Small intestine (tissue), 7 donors: ENCODE measurements around the gene HNRNPAB. TPM values are rescaled to one million over a fixed set of nuclear protein-coding genes. Genes with fewer than 3 reads are reported as not detected.

ENCODE experiments used
- DNase-seq, 2 donors: peaks; one replicate each; pipeline versions ENCODE4 v3.0.0 to v3.0.0-alpha.2; 2013
- FAIRE-seq: peaks from 2 replicates; lab custom pipeline; 2012; peaks lifted over from hg19 to GRCh38; lab: Jason Lieb, UNC
- H3K27ac ChIP-seq, 3 donors: one replicate each; pipeline ENCODE4 v1.5.1; 2013; ENCODE audit warnings: low read length in 2 of 3, mild to moderate bottlenecking in 2 of 3, control low read depth in 1 of 3, inconsistent platforms in 1 of 3, low read depth in 1 of 3, moderate library complexity in 1 of 3
- H3K27me3 ChIP-seq, 3 donors: one replicate each; pipeline ENCODE4 v1.6.1; 2013; ENCODE audit warnings: low read length in 3 of 3, inconsistent platforms in 1 of 3; ENCODE audit not compliant: control insufficient read depth in 3 of 3, insufficient read depth in 3 of 3
- H3K36me3 ChIP-seq, 3 donors: one replicate each; pipeline ENCODE4 v1.6.1; 2013; ENCODE audit warnings: low read length in 3 of 3, inconsistent platforms in 1 of 3, low read depth in 1 of 3, mild to moderate bottlenecking in 1 of 3, moderate library complexity in 1 of 3; ENCODE audit not compliant: control insufficient read depth in 3 of 3, insufficient read depth in 2 of 3
- H3K4me1 ChIP-seq, 3 donors: one replicate each; pipeline ENCODE4 v1.6.1; 2013; ENCODE audit warnings: low read length in 2 of 3, inconsistent platforms in 1 of 3, low read depth in 1 of 3, mild to moderate bottlenecking in 1 of 3, moderate library complexity in 1 of 3; ENCODE audit not compliant: control insufficient read depth in 3 of 3, insufficient read depth in 2 of 3
- H3K4me3 ChIP-seq, 3 donors: one replicate each; pipeline ENCODE4 v1.5.1; 2013; ENCODE audit warnings: low read length in 3 of 3, control low read depth in 1 of 3, inconsistent platforms in 1 of 3, low read depth in 1 of 3, mild to moderate bottlenecking in 1 of 3, moderate library complexity in 1 of 3
- H3K9me3 ChIP-seq, 2 donors: one replicate each; pipeline ENCODE4 v1.6.1; 2013; ENCODE audit warnings: low read depth in 1 of 2, low read length in 1 of 2; ENCODE audit not compliant: control insufficient read depth in 2 of 2, insufficient read depth in 1 of 2
- WGBS, 3 donors: extraction: QIAGEN DNeasy Blood & Tissue Kit; methylation state at CpG; one replicate each; pipeline ENCODE4 v1.1.7; 2013; 5-methylcytosine and 5-hydroxymethylcytosine counted together
- polyA plus RNA-seq, 4 donors: library from polyadenylated mRNA; stranded (reverse) in 3 of 4; unstranded in 1 of 4; fragments of 200-250 nt in 3 of 4; fragments of 120-200 nt in 1 of 4; gene quantifications; one replicate each; pipeline versions ENCODE4 v1.2.1 to v1.2.3, GENCODE V29; 2013
- donor health status: healthy with polysubstance abuse.
- donor health status: control.
- donor health status: control.
- donor health status: Bipolar disorder and iron deficiency.
- donor health status: healthy.

Gene HNRNPAB
- polyA plus RNA-seq, 4 donors, result 110 to 176 (median 160) TPM

DNA sequence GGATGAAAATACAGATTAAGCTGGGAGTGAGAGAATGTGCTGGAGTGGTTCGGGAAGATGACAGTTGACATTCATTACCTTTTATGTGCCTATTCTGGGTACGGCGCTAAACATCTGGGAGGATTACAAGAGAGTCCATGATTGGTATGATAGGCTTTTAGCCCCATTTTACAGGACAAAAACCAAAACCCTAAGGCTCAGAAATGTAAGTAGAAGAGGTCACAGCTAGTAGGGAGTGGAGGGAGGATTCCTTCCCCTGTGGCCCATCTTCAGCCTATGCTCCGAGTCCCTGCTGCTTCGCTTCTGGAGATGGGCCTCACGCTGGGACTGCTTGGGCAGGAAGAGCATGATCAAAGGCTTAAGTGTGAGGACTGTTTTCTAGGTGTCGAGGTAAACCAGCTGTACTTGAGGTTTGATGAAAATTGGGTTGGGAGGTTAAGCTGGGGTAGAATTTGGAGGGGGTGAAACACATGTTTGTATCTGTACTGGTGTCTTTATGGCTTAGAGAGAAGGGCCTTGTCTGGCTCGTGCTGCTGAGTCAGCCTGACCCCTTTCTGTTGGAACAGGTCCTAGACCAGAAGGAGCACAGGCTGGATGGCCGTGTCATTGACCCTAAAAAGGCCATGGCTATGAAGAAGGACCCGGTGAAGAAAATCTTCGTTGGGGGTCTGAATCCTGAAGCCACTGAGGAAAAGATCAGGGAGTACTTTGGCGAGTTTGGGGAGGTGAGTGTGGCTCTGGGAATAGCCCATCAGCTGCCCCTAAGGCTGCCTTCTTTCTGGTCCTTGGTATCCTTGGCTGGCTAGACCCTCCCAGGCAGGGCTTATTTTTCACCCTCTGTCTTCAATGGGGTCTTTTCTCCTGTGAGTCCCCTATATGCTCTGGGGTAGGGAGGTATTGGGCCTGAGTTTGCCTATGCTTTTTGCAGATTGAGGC, 2.1 kb downstream of the HNRNPAB start:
- 18 to 32% (median 19%) methylated on average over 12 of the region's 12 CpGs for WGBS, 3 donors

DNA sequence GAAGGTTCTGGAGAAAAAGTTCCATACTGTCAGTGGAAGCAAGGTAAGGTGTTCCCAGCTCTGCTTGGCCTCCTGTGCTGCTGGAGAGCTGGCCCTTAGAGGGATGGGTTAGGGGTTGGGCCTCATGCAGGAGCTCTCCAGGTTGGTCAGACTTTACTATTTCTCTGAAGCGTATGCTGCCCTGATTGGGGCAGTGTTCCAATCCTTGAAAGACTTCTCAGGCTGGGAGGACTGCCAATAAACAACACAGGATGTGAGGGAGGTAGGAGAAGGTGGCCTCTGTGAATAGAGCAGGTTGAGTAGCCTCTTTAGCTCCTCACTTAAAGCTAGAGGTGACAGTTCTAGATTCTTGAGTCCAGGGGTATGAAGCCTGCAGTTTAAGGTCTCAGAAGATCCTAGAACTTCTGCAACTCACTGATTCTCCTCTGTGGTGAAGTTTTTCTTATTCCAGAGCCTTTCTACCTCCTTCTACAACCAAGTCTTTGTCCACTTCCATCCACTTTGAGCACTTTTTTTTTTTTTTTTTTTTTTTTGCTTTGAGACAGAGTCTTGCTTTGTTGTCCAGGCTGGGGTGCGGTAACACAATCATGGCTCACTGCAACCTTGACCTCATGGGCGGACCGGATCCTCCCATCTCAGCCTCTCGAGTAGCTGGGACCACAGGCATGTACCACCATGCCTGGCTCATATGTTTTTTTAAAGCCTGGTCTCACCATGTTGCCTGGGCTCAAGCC, 3.0 kb downstream of the HNRNPAB start:
- Histone ChIP-seq H3K27me3 (no peaks in the 10 kb centered on the region), H3K9me3 (no peaks in the 10 kb centered on the region), H3K27ac (peak overlapping the region; percentile 76 to 99 (median 94)), H3K4me1 (peaks cover 7 to 52% (median 9%) of the 10 kb centered on the region in 3 donors), H3K4me3 (no peak overlapping the region), H3K36me3 (peaks cover 18 to 57% (median 40%) of the 10 kb centered on the region in 3 donors)
- 30 to 54% (median 38%) methylated on average over 5 of the region's 5 CpGs for WGBS, 3 donors
- DNase-seq (peak; percentile 36 to 85), FAIRE-seq (no peak)

More for the DNA sequence above, 2.1 kb downstream of the HNRNPAB start:
- Histone ChIP-seq H3K27ac (peak overlapping the region; percentile 76 to 99 (median 94)), H3K36me3 (peaks cover 14 to 48% (median 32%) of the 10 kb centered on the region in 3 donors), H3K4me3 (peak overlapping the region; percentile 71 to 98 (median 97)), H3K27me3 (no peaks in the 10 kb centered on the region), H3K4me1 (peaks cover 7 to 51% (median 8%) of the 10 kb centered on the region in 3 donors), H3K9me3 (no peaks in the 10 kb centered on the region)
- DNase-seq (peak in 1 of 2 donors; percentile 39), FAIRE-seq (no peak)

DNA sequence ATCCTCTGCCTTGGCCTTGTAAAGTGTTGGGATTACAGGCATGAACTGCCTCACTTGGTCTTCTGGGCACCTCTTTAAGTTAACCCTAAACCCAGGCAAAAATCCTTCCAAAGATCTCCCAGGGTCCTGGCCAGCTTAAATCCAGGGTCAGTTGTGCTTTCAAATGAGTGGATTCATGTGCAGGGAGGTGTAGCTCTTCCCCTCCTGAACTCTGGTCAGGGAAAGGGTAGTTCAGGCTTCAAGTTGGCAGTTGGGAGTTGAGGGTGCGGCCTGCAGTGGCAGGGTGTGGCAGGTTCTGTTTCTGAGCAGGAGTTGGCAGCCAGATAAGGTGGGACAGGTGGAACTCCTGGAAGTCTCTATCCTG, 3.6 kb downstream of the HNRNPAB start:
- peaks cover 7 to 56% (median 13%) of the 10 kb centered on the region in 3 donors for H3K4me1 ChIP-seq
- DNase-seq, result peak; percentile 78 to 92

DNA sequence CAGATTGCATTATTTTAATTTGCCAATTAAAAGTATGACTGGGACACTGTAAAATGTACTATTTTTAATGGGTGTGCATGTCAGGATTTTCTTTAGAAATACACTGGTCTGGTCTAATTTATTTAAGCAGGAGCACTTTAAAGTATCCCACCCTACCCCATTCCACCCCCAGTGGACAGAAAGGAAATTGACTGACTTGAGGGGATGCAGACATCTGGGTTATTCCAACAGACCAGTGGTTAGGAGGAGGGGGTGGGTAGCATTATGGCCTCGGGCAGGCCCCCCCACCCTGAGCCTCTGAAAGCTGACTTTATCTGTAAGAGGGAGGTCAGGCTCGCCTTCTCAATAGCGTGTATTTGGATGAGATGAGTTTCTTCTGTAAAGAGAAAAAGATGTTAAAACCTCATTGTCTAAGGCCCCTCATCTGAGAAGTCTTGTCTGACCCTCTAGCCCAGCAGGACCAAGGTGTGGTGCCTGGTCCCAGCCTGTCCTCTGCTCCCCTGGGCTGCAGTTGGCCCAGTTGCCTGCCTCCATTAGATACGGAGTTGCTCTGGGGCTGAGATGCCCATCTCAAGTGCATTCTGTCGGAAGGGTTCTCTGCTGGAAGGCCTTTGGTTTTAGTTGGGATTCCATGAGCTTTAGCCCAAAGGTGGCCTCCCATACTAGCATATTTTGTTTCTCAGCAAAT, 4.4 kb downstream of the HNRNPAB start:
- Histone ChIP-seq H3K9me3 (no peaks in the 10 kb centered on the region), H3K27me3 (no peaks in the 10 kb centered on the region), H3K4me3 (no peak overlapping the region), H3K36me3 (peaks cover 21 to 70% (median 45%) of the 10 kb centered on the region in 3 donors), H3K27ac (peak overlapping the region; percentile 76 to 94 (median 88)), H3K4me1 (peaks cover 7 to 64% (median 18%) of the 10 kb centered on the region in 3 donors)
- WGBS, 3 donors, result 44 to 59% (median 53%) methylated on average over 5 of the region's 5 CpGs
- DNase-seq (peak in 1 of 2 donors; percentile 12), FAIRE-seq (no peak)

More for the DNA sequence above, 3.6 kb downstream of the HNRNPAB start:
- Histone ChIP-seq H3K27me3 (no peaks in the 10 kb centered on the region), H3K4me3 (no peak overlapping the region), H3K36me3 (peaks cover 21 to 62% (median 43%) of the 10 kb centered on the region in 3 donors), H3K27ac (peak overlapping the region; percentile 76 to 99 (median 94)), H3K9me3 (no peaks in the 10 kb centered on the region)
- no peak for FAIRE-seq
- 22 to 68% (median 56%) methylated on average over 1 of the region's 1 CpG for WGBS, 3 donors

DNA sequence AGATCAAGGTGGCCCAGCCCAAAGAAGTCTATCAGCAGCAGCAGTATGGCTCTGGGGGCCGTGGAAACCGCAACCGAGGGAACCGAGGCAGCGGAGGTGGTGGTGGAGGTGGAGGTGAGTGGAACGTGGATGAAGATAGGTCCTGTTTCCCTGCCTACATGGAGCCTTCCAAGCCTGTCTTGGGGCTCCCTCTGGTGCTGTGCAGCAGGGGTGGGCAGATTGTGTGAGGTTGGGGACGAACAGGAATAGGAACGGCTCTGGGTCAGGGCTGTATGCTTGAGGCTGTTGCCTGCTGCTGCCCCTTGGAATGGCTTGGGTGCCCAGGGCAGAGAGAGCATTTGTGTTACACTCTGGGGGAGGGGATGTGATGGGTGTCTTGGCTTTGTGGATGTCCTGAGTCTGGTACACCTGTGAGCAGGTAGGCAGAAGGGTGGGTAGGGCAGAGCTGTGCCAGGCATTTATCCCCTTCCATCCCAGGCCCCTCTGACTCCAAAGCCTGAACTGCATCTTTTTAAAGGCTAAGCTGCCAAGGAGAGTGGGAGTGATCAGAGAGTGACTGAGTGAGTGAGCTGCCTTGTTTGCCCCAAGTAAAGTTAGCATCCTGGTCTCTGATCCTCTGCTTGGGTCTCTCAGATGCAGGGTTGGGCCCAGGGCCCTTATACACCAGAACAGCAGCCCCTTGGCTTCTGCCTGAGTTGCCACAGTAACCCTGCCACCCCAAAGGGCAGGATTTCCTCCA, 5.2 kb downstream of the HNRNPAB start:
- Histone ChIP-seq H3K9me3 (no peaks in the 10 kb centered on the region), H3K27ac (peak overlapping the region; percentile 60 to 88 (median 76)), H3K4me1 (peaks cover 12 to 72% (median 20%) of the 10 kb centered on the region in 3 donors), H3K27me3 (no peaks in the 10 kb centered on the region), H3K4me3 (no peak overlapping the region), H3K36me3 (peaks cover 28 to 78% (median 45%) of the 10 kb centered on the region in 3 donors)
- DNase-seq (no peak), FAIRE-seq (no peak)
- 73 to 75% (median 75%) methylated on average over 8 of the region's 8 CpGs for WGBS, 3 donors

DNA sequence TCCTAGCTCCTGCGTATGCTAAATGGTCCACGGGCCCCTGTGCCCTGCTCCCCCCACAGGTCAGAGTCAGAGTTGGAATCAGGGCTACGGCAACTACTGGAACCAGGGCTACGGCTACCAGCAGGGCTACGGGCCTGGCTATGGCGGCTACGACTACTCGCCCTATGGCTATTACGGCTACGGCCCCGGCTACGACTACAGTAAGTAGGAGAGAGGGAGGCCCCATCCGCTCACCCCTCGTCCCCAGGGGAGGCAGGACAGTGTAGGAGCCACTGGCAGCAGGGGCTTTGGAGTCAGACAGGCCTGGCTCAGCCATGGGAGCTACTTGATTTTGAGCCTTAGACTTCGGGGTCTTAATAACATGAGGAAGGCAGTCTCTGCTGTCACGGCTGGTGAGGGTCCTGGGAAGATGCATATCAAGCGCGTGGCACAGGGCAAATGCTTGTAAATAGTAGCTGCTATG, 5.8 kb downstream of the HNRNPAB start:
- no peaks in the 10 kb centered on the region for H3K27me3 ChIP-seq
- H3K27ac ChIP-seq, result peak overlapping the region; percentile 60 to 88 (median 76)
- DNase-seq, result no peak
- WGBS, 3 donors, result 79 to 87% (median 82%) methylated on average over 17 to 18 of the region's 18 CpGs
- H3K4me3 ChIP-seq, result no peak overlapping the region
- peaks cover 12 to 78% (median 25%) of the 10 kb centered on the region in 3 donors for H3K4me1 ChIP-seq
- H3K9me3 ChIP-seq, result no peaks in the 10 kb centered on the region
- peaks cover 28 to 84% (median 46%) of the 10 kb centered on the region in 3 donors for H3K36me3 ChIP-seq
- no peak for FAIRE-seq

DNA sequence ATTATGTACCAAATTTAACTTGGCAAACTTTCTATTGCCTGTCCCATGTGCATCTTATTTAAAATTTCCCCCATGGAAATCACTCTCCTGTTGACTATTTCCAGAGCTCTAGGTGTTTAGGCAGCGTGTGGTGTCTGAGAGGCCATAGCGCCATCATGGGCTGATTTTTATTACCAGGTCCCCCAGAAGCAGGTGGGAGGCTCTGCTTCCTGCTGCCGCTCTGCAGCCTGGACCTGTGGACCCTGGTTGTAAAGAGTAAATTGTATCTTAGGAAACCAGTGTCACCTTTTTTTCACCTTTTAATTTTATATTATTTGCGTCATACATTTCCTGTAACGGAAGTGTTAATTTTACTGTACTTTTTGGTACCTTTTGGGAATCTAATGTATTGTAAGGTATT, 6.4 kb downstream of the HNRNPAB start:
- DNase-seq (peak in 1 of 2 donors; percentile 72), FAIRE-seq (no peak)
- no peak overlapping the region for H3K4me3 ChIP-seq
- H3K27me3 ChIP-seq, result no peaks in the 10 kb centered on the region
- peaks cover 12 to 84% (median 30%) of the 10 kb centered on the region in 3 donors for H3K4me1 ChIP-seq
- H3K9me3 ChIP-seq, result no peaks in the 10 kb centered on the region
- WGBS, 3 donors, result 39 to 69% (median 45%) methylated on average over 5 of the region's 5 CpGs
- peaks cover 28 to 90% (median 49%) of the 10 kb centered on the region in 3 donors for H3K36me3 ChIP-seq
- H3K27ac ChIP-seq, result peak overlapping the region; percentile 37 to 76 (median 60)
